GM19395 (cell line): Measurements from ENCODE around the gene ABCF1.

Experiments
- ATAC-seq: cut with Tn5 transposase; IDR thresholded peaks from one replicate; pipeline ENCODE4 v1.9.1; 2021; ENCODE audit warnings: mild to moderate bottlenecking, moderate library complexity; ENCODE audit not compliant: unreplicated experiment

Gene ABCF1

GRCh38 chr6:30599625-30600324, 28.5 kb downstream of the ABCF1 start:
- ATAC-seq: no peak

GRCh38 chr6:30600451-30600961, 29.3 kb downstream of the ABCF1 start:
- ATAC-seq: no peak

GRCh38 chr6:30601436-30601814, 30.2 kb downstream of the ABCF1 start:
- ATAC-seq: no peak

GRCh38 chr6:30601815-30602641, 30.8 kb downstream of the ABCF1 start:
- ATAC-seq: no peak

GRCh38 chr6:30603961-30604360, 32.7 kb downstream of the ABCF1 start:
- no peak for ATAC-seq

- ATAC-seq: no peak
Measured at GRCh38 chr6:30610065-30610464, 38.8 kb downstream of the ABCF1 start.

GRCh38 chr6:30611150-30611855, 40.1 kb downstream of the ABCF1 start:
- ATAC-seq: no peak

GRCh38 chr6:30611856-30612194, 40.6 kb downstream of the ABCF1 start:
- ATAC-seq: no peak

- no peak for ATAC-seq
Measured at GRCh38 chr6:30612213-30612612, 41.0 kb downstream of the ABCF1 start.

- ATAC-seq: no peak
Measured at GRCh38 chr6:30612687-30613248, 41.5 kb downstream of the ABCF1 start.

GRCh38 chr6:30613251-30614043, 42.2 kb downstream of the ABCF1 start:
- ATAC-seq: no peak

GRCh38 chr6:30614044-30614842, 43.0 kb downstream of the ABCF1 start:
- no peak for ATAC-seq

GRCh38 chr6:30614843-30615218, 43.6 kb downstream of the ABCF1 start:
- ATAC-seq: peak; percentile 54

GRCh38 chr6:30615219-30615957, 44.1 kb downstream of the ABCF1 start:
- no peak for ATAC-seq

- ATAC-seq: no peak
Measured at GRCh38 chr6:30615958-30616810, 44.9 kb downstream of the ABCF1 start.

GRCh38 chr6:30616811-30617564, 45.7 kb downstream of the ABCF1 start, which contains the start of gene PPP1R10:
Gene PPP1R10, minus strand, starts transcription at chr6:30617243. Its CDS starts 7,299 bp downstream, at chr6:30609944.
- peak; percentile 78 for ATAC-seq

- ATAC-seq: peak; percentile 80
Measured at GRCh38 chr6:30617565-30618269, 46.5 kb downstream of the ABCF1 start, which contains the start of gene MRPS18B. Gene MRPS18B, plus strand, starts transcription at chr6:30617840. Its CDS starts 26 bp downstream, at chr6:30617866.
